CD4-positive, alpha-beta T cell treated with Interleukin-4 for 1 hour (primary cell): Measurements from ENCODE around the gene SUMF1.

Experiments
- DNase-seq, 2 donors: peaks; one replicate each; pipeline ENCODE4 v3.0.0-alpha.2; 2020 to 2022

Gene SUMF1

DNA sequence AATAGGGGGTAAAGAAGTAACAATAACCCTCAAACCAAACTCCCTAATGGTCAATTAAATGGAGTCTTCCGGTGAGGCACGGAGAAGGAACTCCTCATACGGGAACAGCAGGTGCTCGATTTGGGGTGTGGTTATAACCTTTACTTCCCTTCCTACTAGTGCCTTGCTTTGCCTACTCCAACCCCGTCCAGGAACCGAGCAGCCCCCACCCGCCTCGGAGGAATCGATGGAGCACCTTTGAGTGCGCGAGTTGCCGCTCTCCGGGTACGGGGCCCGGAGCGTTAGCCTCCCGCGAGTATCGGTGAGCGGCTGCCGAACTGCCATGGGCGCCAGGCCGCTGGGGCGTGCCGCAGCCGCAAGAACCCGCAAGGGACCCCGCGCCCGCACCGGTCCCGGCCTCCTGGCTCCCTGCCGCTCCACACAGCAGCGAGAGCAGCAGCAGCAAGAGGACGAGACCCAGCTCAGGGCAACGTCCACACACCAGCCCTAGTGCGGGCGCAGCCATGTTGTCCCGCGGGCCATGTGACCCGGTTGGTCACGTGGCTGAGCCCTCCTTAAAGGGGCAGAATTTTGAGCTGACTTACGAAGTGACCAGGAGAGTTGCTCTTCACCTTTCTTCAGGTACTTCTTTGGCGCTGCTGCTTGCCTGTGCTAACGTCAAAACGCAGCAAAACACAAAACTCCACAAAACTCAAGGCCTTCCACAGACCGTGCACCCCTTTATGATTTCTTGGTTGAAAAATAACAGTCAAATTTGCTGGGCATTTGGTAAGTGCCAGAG is at the start of gene SUMF1:
Gene SUMF1, minus strand, starts transcription at position 529 of the 781 bp plus-strand sequence. Its CDS starts 24 bp downstream, at position 505.
- peak; percentile 66 to 74 for DNase-seq

DNA sequence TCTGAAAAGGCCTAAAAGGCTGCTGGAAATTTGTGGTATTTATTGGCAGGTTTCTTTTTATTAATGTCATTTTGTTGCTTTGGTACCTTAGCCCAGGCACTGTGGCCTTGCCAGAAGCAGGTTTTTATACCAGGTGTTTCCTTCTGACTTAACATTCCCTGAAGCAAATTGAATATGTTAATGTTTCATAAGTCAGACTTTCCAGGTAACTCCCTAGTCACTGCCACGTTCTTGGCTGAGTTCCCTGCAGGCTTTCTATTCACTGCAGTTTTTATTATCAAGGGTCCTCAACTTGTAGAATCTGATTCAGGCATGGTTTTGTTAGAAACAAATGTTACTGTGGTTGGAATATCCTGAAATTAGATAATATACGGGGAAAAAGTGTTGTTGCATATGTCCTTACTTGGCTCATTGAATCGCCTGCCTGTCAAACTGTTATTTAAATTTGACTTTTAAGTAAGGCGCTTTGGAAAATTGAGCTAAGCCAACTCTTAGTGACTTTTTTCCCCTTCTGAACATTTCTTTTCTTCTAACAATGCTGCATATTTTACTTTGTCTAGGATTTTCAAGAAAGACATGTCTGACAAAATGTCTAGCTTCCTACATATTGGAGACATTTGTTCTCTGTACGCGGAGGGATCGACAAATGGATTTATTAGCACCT is 49.0 kb upstream of the SUMF1 start:
- no peak for DNase-seq

DNA sequence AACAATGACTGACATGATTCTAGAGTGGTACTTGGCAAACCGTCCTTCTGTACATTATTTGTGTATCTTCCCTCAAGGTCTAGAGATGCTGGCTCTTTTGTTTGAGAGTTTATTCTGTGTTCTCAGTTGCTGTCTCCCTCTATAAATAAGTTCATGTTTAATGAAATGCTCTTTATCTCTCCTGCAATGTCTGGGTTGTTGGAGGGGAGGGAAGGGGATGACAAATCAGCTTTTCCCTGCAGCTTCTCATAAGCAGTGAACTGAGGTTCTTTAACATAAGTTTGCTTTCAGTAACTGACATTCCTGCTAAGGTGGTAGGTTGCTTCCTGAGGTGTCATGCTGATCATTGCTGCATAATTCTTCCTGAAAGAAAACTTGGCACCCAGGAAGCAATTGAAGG is 47.8 kb upstream of the SUMF1 start:
- DNase-seq, result no peak

DNA sequence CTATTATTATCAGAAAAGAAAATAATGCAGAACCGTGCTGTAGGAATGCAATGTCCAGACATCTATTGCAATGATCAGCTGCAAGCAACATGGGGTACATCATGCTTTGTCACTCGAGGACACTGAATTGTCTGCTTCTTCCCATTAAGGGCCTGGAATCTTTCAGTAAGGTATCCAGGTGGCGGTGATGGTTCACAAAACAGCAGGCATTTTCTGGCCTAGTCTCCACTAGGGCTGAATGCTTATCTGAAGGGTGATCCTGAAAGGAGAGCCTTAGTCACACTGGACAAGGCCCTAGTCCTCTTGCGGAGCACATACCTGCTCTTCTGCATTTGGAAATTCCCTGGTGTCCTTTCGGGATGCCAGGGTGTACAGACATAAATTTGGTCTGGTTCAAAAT is 47.3 kb upstream of the SUMF1 start:
- no peak for DNase-seq

DNA sequence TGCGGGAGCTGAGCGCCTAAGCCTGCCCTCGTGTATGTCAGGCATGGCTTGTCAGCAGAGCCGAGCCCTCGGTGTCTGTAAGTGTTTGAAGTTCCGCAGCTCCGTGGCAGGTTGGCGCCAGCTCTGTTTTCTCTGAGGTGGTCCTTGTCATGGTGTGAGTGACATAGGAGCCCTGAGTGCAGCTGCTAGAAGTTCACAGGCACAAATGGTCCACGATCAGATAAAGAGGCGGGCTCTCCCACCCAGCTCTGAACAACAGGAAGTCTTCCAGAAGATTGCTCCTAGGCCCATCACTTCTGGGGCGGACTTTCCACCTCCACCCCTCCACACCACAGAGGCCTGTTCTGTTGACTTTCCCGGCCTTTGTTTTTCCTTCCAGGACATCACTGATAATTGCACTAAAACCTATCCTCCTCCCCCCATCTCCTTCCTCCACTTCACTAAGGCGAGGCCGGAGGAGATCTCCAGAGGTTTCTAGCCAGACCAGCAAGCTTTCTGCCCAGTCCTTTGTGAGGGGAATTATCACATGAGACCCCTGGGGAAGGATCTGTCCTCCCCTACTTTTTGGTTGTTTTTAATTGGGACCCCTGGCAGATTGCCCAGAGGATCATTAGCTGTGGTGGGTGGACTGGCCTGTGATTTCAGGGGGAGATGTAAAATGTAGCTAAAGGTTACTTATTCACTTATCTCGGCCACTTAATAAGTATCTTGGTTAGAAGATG is 46.0 kb upstream of the SUMF1 start:
- DNase-seq, result no peak

DNA sequence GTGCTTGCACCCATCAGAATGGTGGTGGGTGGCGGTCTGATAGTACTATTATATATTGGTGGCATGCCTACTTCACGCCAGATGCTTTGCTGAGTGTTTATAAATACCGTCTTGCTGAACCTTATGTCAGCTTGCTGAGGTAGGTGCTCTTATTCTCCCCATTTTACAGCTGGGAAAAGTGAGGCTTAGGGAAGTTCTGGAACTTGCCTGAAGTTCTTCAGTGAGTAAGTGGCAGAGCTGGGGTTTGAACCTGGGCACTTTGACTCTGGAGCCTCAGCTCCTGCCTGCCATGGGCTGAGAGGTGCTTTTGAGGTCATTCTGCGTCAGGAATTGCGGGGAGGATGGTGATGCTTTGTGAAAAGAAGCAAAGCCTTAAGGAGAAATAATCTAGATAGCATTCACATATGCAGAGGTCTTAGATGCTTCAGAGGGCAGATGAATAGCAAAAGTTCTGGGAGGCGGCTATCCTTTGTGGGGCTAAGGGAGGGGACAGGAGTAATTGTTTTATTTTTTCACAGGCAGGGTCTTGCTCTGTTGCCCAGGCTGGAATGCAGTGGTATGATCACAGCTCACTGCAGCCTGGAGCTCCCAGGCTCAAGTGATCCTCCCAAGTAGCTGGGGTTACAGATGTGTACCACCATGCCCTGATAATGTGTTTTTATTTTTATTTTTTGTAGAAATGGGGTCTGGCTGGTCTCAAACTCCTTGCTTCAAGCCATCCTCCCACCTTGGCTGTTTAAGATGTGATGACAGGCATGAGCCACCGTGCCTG is 44.6 kb upstream of the SUMF1 start:
- no peak for DNase-seq

DNA sequence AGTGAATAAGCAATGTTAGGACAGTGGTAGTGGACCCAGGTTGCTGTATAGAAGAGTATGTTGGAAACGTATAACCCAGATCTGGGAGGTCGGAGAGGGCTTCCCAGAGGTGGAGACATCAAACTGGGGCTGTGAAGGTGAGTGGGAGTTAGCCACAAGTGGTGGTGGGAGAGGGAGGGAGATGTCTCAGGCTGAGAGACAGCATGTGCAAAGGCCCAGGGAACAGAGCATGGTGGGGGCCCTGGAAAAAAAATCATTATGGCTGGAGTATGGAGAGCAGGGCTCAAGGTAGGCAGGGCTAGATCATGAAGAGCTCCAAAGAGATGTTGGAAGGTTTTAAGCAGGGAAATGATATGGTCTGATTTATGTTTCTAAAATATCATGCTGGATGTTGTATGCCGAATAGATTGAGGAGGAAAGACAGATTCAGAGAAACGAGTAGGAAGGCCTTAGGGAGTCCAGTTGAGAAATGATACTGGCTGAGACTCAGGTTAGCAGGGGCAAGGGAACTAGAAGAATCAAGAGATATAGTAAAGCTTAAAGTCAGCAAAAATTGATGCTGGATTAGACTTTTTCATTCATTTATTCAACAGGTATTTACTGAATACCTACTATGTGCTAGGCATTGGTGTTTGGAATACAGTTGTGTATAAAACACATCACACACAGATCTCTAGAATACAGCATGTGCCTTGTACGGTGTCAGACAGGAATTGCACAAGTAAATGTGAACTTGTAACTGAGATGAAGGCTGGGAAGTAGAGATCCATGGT is 43.1 kb upstream of the SUMF1 start:
- DNase-seq, result no peak

DNA sequence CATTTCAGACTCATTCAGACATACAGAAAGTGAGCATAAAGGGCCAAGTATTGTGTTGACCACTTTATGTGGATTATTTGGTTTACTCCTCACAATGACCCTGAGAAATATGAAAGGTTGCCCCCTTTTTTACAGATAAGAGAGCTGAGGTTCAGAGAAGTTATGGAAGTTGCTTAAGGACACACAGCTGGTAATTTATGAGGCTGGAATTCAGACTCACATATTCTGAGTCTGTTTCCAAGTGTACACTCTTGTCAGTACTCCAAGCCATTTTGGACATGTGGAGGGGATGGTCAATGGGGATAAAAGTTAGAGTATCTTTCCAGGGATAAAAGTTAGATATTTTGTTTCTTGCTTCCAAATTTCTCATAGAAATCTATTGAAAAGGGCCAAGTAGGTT is 42.0 kb upstream of the SUMF1 start:
- no peak for DNase-seq

DNA sequence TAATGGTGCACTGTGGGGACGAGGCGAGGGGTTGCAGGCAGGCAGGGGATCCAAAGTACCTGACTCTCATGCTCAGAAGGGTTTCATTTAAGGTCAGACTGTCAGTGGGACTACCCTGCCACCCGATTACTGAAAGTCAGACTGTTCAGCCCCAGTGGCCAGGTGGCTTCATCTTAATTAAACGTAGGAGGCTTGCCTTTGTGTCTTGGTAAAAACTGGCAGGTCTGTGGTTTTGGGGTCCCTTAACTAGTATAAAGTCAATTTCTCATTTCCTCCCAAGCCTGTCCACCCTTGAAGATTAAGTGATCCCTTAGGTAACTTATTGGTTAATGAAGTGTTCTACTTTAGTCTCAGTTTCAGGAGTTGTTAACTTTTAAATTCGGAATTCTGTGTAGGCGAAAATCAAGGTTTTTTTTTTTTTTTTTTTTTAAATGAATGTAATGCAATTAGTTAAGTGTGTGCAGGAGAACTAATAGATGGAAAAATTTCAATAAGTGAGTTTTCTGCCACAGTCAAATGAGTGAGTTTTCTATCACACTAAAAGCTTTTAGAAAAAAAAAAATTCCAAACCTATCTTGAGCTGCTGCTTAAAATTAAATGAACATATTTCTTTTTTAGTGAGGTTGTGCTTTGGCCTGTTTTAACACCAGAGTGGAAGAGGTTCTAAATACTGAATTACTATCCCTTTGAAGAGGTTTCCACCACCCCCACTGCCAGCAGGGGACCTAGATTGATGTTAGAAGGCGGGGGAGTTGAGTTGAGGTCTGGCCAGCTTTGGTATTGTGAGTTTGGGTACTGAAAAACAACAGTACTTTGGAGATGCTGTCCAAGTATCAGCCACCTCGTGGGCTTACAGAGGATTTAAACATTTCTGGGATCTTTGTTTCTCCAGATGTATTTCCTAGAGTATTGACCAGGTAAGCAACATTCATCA is 41.2 kb upstream of the SUMF1 start:
- DNase-seq, result no peak

DNA sequence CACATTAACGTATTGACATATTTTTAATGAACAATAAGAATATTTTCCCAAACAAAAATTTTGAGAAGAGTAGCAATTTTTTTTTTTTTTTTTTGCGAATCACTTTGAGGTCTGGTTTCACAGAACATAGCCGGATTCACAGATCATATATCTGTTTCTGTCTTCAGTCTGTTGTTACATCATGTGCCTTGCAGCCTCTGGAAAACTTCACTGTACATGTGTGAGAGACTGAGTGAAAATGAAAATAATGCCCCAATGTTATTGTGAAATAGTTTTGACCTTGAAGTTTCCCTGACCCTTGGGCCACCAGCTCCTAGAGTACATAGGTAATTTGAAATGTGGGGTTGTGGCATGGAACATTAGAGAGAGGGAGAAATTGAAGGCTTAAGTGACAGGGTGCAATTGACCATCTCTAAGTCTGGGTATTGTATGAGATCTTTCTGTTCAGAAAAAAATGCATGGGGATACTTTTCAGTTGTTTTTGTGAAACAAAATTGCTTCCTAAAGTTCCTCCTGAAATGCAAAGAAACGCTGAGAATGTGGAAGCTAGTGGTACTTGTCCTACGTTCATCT is 40.0 kb upstream of the SUMF1 start:
- no peak for DNase-seq

DNA sequence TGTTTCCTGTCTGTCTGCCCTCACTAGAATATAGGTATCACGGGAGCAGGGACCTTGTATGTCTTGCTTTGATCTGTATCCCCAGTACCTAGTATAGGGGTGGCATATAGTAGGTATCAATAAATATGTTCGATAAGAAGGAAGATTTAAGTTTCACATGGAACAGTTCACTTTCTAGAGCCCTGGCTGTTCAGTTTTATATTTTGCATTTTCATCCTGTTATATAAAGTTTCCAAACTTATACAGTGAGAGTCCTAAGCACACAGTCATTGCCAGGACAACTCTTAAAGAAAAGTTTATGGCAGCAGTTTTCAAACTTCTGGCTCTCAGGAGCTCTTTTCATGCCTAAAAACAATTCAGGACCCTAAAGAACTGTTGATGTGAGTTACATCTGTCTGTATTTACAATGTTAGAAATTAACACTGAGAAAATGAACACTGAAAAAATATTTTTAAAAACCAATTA is 39.5 kb upstream of the SUMF1 start:
- no peak for DNase-seq

DNA sequence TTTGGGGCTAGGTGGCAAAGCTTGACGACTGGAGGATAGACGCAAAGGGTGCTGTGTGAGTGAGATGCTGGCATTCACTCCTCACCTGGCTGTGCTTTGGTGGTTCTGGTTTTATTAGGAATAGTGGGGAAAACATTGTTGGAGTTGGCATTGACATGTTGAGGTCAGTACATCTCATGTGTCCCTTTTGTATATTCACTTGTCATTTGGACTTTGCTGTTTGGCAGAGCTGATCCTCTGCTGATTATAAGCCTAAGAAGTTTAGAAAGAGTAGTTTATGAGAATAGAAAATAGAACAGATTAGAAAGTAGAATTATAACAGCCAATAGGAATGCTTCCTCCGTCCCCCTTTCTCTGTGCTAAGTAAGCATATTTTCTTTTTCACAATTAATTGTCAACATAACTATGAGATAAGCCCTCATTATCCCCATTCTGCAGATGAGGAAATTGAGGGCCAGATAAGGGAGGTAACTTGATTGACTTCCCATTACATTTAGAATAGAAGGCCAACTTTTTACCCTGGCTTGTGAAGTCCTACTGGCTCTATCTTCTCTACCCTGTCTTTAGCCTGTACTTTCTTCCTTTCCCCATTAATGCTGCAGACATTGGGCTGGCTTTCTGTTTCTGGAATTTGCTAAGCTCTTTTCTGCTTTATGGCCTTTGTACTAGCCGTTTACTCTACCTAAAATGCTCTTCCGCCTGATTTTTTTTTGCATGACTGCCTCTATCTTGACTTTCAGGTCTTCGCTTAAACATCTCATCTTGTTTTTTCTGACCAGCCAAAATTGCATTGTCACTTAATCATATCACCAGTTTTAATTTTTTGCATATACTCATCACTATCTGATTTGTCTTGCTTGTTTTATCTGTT is 38.9 kb upstream of the SUMF1 start:
- no peak for DNase-seq

DNA sequence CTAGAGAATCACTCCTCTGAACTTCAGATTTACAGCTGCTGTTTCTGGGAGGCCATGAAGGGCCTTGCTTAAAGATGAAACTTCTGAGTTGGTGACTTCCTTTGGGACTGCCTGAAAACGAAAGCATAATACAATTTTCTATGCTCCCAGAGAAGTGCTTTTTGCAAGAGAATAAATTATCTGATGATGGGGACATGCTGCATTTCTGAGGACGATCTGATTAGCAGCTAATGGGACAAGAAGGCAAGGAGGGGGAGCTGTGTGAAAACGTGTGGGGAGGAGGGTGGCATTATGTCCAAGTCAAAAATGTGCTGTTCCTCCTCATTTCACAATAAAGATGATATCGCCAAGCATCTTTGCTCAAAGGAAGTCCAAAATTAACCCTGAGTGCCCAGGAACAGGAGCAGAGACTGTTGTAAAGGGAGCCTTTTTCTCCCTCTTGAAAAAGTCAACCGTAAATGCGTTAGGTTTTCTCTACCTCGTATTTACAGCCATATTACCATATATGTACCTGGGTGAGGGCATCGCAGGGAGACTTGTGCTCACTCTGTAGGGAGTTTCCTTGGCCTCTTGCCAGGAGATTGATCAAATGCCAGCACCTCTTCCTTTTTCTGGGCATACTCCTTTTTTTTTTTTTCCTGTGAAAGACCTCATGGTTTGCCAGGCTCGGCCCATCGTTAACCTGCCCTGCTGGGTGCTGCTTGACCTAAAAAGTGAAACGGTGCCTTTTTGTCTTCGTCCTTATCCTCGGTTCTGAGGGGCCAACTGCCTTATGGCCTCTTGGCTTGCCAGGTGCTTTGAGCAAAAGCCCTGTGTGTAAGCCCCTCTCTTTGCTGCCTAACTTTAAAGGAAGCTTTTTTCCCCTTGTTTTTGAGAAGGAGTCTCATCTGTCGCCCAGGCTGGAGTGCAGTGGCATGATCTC is 37.5 kb upstream of the SUMF1 start:
- DNase-seq, result peak; percentile 41 to 69

DNA sequence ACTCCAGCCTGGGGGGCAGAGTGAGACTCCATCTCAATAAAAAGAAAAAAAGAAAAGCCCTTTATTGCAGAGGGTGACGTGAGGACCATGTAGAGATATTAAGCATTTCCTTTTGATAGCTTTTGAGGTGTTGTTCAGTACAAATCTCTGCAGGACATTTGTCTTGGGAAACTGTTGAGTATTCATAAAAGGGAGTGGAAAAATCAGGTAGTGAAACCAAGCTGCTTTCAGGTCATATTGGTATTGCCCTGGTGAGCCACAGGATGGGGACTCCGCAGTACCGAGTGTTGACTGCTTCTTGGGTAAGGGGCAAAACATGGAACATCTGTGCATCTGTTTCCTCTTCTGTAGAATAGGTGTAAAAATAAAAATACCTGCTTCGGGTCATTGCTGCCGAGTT is 36.0 kb upstream of the SUMF1 start:
- peak in 1 of 2 donors; percentile 65 for DNase-seq

DNA sequence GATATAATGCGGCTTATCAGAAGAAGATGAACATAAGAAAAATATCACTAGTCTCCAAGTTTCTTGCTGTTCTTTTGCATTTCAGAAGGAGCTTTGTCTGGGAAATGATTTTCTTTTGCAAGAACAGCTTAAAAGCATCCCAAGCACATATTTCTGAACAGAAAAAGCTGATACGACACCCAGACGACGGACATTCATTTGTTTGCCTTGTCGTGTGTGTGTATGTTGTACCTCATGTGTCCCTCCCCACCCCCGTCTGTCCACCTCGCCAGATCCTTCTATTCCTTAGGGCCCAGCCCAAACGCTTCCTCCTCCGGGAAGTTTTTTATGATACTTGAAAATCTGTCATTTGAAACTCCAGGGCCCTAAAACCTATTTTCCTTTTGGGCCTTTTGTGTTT is 34.9 kb upstream of the SUMF1 start:
- DNase-seq, result no peak

DNA sequence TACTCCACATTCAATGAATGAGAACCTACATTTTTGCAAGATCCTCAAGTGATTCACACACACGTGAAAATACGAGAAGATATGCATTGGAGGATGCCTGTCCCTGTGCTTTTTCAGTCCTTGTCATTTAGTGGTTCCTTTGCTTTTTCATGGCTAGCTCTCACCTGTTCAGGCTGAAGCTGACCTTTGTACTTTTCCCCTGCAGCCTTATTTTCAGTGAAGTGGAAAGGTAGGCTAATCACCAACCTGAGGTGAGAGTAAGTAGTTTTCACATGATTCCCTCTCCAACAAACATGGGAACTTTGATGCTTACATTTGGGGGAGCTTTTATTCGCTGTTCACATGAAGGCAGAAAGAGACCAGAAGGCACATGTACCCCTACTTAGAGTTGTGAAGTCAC is 34.4 kb upstream of the SUMF1 start:
- no peak for DNase-seq

DNA sequence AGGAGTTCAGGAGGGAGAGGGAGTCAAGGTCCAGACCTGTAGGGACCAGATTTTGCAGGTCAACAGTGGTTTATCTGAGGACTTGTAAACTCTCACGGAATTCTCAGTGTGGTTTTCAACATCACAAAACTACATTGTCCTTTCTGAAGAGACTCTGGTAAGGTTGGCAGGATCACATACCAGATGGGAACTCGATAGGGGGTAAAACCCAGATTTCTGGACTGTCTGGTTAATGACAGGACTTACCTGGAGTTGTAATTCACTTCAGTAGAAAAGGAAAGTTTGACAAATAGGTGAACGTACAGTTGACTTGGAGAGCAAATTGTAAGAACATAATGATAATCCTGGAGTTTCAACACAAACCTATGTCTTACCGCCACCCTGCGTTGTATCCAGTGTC is 31.4 kb upstream of the SUMF1 start:
- no peak for DNase-seq

DNA sequence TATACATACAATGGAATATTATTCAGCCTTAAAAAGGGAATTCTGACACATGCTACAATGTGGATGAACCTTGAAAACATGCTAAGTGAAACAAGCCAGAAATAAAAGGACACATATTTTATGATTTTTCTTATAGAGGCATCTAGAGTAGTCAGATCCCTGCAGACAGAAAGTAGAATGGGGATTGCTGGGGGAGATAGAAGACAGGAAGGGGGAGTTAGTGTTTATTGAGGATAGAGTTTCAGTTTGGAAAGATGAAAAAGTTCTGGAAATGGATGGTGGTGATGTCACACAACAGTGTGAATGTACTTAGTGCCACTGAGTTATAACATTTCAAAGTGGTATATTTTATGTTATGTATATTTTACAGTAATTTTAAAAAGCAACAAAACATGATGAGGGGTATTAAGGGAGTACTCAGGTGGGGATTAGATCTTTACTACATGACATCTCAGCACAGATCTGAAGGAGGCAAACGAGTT is 30.8 kb upstream of the SUMF1 start:
- no peak for DNase-seq
